Activated B cell treated with CpG ODN at 0.5 μM for 24 hours (primary cell): ENCODE results near the gene BCAS3. TPM values are rescaled to one million over a fixed set of nuclear protein-coding genes. Genes with fewer than 3 reads are reported as not detected.

Experiments
- ATAC-seq: fragments of 200-7000 bp; cut with Tn5 transposase; one replicate; pipeline ENCODE4 v1.10.0; 2021; ENCODE audit warnings: low read depth, mild to moderate bottlenecking, moderate library complexity
- CTCF ChIA-PET: fragments of 350-600 bp; sonication (Branson Sonifier 250); formaldehyde crosslinking; loops from one replicate; lab custom pipeline; 2021; ENCODE audit warnings: antibody characterized with exemption; lab: Charles Lee
- POLR2A ChIA-PET: fragments of 350-600 bp; sonication (Branson Sonifier 250); formaldehyde crosslinking; loops from one replicate; lab custom pipeline; 2021; ENCODE audit warnings: antibody characterized with exemption; lab: Charles Lee
- DNase-seq: peaks from one replicate; pipeline ENCODE4 v3.0.0; 2022
- H3K27ac Mint-ChIP-seq: one replicate; pipeline ENCODE4 v1.8.0; 2020; ENCODE audit warnings: mixed read lengths
- H3K27me3 Mint-ChIP-seq: one replicate; pipeline ENCODE4 v1.8.0; 2021; ENCODE audit warnings: mixed read lengths
- H3K36me3 Mint-ChIP-seq: one replicate; pipeline ENCODE4 v1.8.0; 2021; ENCODE audit warnings: low read depth, mixed read lengths
- H3K4me1 Mint-ChIP-seq: one replicate; pipeline ENCODE4 v1.8.0; 2021; ENCODE audit warnings: mixed read lengths
- H3K4me3 Mint-ChIP-seq: one replicate; pipeline ENCODE4 v1.8.0; 2020; ENCODE audit warnings: mild to moderate bottlenecking, mixed read lengths
- H3K9me3 Mint-ChIP-seq: one replicate; pipeline ENCODE4 v1.8.0; 2020; ENCODE audit warnings: mixed read lengths
- intact Hi-C: fragments of 100-400 bp; cut with micrococcal nuclease; formaldehyde crosslinking; loops from one replicate; pipeline ENCODE4 v1.15.1; 2024
- total RNA-seq: library from RNA; stranded (reverse); gene quantifications from 2 replicates; pipeline ENCODE4 v1.2.3, GENCODE V29; 2022
- TF ChIP-seq, protein P1 (sequence below): fragments of 200-600 bp; IDR thresholded peaks from one replicate; pipeline ENCODE4 v1.8.0; 2022; ENCODE audit warnings: antibody characterized with exemption, mild to moderate bottlenecking

The BCAS3 gene
- total RNA-seq, 1 donor from 2014 or later, result 37.5 TPM

DNA sequence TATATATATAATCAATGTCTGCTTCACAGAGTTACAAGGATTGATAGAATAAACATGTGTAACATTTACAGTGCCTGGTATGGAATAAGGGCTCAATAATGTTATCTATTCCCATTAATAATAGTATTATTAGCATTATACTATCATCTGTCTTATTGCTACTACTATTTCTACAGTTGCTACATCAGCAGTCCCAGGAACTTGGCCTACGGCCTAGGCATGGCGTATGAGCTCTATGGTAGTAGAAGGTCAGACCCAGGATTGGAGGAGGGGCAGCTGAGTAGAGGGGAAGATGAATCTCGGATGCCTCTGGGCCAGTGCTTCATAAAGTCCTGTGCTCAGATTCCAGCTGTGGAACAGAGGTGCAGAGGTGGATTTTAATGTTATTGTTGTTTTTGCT lies 575.7 kb downstream of the BCAS3 start:
- Mint-ChIP-seq H3K4me1 (peaks cover 11% of the 10 kb centered on the region), H3K9me3 (no peaks in the 10 kb centered on the region), H3K4me3 (no peak overlapping the region), H3K27ac (no peak overlapping the region), H3K36me3 (no peaks in the 10 kb centered on the region), H3K27me3 (no peaks in the 10 kb centered on the region)
- TF ChIP-seq, protein P1, sequence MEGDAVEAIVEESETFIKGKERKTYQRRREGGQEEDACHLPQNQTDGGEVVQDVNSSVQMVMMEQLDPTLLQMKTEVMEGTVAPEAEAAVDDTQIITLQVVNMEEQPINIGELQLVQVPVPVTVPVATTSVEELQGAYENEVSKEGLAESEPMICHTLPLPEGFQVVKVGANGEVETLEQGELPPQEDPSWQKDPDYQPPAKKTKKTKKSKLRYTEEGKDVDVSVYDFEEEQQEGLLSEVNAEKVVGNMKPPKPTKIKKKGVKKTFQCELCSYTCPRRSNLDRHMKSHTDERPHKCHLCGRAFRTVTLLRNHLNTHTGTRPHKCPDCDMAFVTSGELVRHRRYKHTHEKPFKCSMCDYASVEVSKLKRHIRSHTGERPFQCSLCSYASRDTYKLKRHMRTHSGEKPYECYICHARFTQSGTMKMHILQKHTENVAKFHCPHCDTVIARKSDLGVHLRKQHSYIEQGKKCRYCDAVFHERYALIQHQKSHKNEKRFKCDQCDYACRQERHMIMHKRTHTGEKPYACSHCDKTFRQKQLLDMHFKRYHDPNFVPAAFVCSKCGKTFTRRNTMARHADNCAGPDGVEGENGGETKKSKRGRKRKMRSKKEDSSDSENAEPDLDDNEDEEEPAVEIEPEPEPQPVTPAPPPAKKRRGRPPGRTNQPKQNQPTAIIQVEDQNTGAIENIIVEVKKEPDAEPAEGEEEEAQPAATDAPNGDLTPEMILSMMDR, result no peak
- POLR2A ChIA-PET, result no interaction called here
- intact Hi-C loops, result no loop called here
- ATAC-seq (no peak), DNase-seq (no peak)
- CTCF ChIA-PET, result no interaction called here

DNA sequence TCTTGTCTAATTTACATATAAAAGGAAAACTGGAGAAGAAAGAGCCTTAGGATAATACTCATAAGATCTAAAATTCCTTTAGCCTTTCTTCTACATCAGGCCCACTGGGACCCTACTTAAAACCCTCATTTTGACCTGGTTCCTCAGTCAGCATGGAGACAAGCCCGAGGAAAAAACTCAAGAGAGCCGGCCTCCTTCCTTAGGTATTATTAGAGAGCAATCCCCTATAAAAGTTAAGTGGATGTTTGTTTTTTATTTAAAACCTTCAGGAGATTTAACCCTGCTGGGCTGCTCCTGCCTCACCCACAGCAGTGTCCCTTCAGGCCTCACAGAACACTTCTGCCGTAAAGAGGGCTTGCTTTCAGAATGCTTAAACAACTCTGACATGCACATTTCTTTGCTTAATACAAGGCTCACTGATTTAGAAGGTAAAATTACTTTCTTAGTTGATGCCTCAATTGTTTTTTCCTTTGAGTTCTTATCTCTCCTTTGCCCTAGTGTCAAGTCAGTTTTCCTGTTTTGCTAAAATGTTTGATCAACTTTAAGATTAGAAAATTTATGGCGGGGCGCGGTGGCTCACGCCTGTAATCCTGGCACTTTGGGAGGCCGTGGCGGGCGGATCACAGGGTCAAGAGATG lies 576.4 kb downstream of the BCAS3 start:
- CTCF ChIA-PET, result no interaction called here

DNA sequence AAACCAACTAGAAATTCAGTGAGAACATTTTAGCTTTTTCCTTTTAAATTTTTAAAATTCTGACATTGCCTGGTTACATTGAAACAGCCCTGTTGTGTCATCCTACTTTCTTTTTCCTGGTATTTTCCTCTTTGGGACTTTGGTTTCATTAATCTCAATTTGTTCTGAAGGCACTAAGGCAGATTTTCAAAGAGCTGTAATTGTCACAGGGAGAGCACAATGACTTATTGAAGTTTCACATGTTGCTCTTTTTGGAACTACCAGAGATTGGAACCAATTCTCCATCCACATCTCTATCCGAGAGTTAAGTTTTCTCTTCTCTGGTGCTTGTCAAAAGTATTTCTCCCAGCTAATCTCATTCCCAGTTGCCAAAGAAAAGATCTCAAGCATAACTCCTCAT lies 577.3 kb downstream of the BCAS3 start:
- no peaks in the 10 kb centered on the region for H3K36me3 Mint-ChIP-seq
- H3K9me3 Mint-ChIP-seq, result no peaks in the 10 kb centered on the region
- no peak overlapping the region for H3K4me3 Mint-ChIP-seq
- no peak overlapping the region for H3K27ac Mint-ChIP-seq
- ChIA-PET POLR2A (interaction anchor here (0.6 kb wide), 1 partner anchor 919 kb away, joined by 4 read pairs; no protein-coding TSS in a partner anchor), CTCF (no interaction called here)
- TF ChIP-seq, protein P1, result no peak
- H3K4me1 Mint-ChIP-seq, result peaks cover 11% of the 10 kb centered on the region
- no peaks in the 10 kb centered on the region for H3K27me3 Mint-ChIP-seq
- ATAC-seq, result no peak
- no peak for DNase-seq
- intact Hi-C loops, result no loop called here

More for the DNA sequence above, 576.4 kb downstream of the BCAS3 start:
- ATAC-seq (no peak), DNase-seq (no peak)
- POLR2A ChIA-PET, result no interaction called here
- Mint-ChIP-seq H3K27ac (no peak overlapping the region), H3K4me3 (no peak overlapping the region), H3K36me3 (no peaks in the 10 kb centered on the region), H3K27me3 (no peaks in the 10 kb centered on the region), H3K9me3 (no peaks in the 10 kb centered on the region), H3K4me1 (peaks cover 11% of the 10 kb centered on the region)
- TF ChIP-seq, protein P1, result no peak
- intact Hi-C loops, result no loop called here

DNA sequence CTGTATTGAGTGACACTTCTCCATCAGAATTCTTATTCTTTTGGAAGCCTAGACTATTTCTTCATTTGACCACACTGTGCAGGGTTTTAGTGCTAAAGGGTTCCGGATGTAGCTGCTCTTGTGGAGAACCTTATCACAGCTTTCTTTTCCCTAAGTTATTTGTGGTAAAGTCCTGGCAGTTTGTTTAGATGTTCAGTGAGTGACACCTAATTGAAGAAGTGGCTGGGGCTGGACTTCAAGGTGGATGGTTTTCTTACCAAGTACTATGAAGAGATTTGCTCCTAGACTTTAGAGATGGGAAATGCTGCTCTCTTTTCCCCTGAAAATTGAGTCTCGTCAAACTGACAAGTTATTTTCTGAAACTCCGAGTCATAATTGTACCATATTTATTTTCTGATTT lies 578.0 kb downstream of the BCAS3 start:
- TF ChIP-seq, protein P1, result no peak
- H3K9me3 Mint-ChIP-seq, result no peaks in the 10 kb centered on the region
- no peaks in the 10 kb centered on the region for H3K36me3 Mint-ChIP-seq
- H3K27me3 Mint-ChIP-seq, result no peaks in the 10 kb centered on the region
- DNase-seq (no peak), ATAC-seq (no peak)
- POLR2A ChIA-PET, result no interaction called here
- H3K27ac Mint-ChIP-seq, result no peak overlapping the region
- no peak overlapping the region for H3K4me3 Mint-ChIP-seq
- peaks cover 11% of the 10 kb centered on the region for H3K4me1 Mint-ChIP-seq
- CTCF ChIA-PET, result no interaction called here
- intact Hi-C loops, result no loop called here

DNA sequence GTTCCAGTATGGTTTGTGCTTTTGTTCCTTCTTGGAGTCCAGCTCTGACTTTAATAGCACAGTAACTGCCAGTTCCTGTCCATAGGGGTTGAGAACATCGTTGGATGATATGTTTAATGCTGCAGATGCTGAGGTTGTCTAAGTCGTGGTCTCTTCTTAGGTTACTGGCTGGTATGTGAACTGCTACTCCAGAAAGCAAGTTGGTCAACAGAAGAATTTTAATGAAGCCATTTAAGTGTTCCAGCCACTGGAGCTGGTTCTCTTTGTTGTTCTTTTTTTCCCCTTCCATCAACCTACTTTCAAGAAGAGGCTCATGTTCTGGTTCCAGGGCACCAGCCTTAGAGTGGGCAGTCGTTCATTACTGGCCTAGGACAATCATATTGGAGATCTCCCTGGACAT lies 581.7 kb downstream of the BCAS3 start:
- ATAC-seq (no peak), DNase-seq (no peak)
- TF ChIP-seq, protein P1, result no peak
- Mint-ChIP-seq H3K4me3 (no peak overlapping the region), H3K27ac (no peak overlapping the region), H3K27me3 (no peaks in the 10 kb centered on the region), H3K36me3 (no peaks in the 10 kb centered on the region), H3K9me3 (no peaks in the 10 kb centered on the region), H3K4me1 (no peaks in the 10 kb centered on the region)
- intact Hi-C loops, result no loop called here
- CTCF ChIA-PET, result no interaction called here
- POLR2A ChIA-PET, result no interaction called here
